DND-41 (cell line): ENCODE results near the gene ZMYND11.

Experiments used
- ATAC-seq: fragments of 200-7000 bp; cut with Tn5 transposase; 3 replicates; pipeline ENCODE4 v1.9.1; 2021; ENCODE audit warnings: low read depth; ENCODE audit not compliant: insufficient read depth
- DNase-seq: peaks from one replicate; pipeline ENCODE4 v3.0.0-alpha.2; 2020
- H2AFZ ChIP-seq: 2 replicates; pipeline ENCODE4 v1.6.0; 2012; ENCODE audit warnings: low read depth, low read length
- H3K27ac ChIP-seq: 2 replicates; pipeline ENCODE4 v1.5.1; 2012; ENCODE audit warnings: low read length, inconsistent platforms
- H3K27me3 ChIP-seq: fragments of 200-600 bp; sonication (generic); 2 replicates; pipeline ENCODE4 v1.6.0; 2012; ENCODE audit warnings: low read length, mild to moderate bottlenecking, inconsistent platforms; ENCODE audit not compliant: insufficient read depth, poor library complexity
- H3K36me3 ChIP-seq: 2 replicates; pipeline ENCODE4 v1.5.1; 2012; ENCODE audit warnings: low read length, inconsistent platforms; ENCODE audit not compliant: insufficient read depth
- H3K4me1 ChIP-seq: 2 replicates; pipeline ENCODE4 v1.5.1; 2012; ENCODE audit warnings: mild to moderate bottlenecking, low read length; ENCODE audit not compliant: insufficient read depth
- H3K4me2 ChIP-seq: 2 replicates; pipeline ENCODE4 v1.6.0; 2012; ENCODE audit warnings: mild to moderate bottlenecking, moderate library complexity, low read length, inconsistent platforms; ENCODE audit not compliant: insufficient read depth
- H3K4me3 ChIP-seq, 2 experiments: fragments of 200-600 bp in 1 of 2; shearing (Covaris generic) in 1 of 2; 2 replicates each; pipeline ENCODE4 v1.5.1; 2012 to 2016; ENCODE audit warnings: inconsistent platforms in 2 of 2, low read length in 2 of 2, mild to moderate bottlenecking in 2 of 2, low read depth in 1 of 2, moderate library complexity in 1 of 2
- H3K79me2 ChIP-seq: 2 replicates; pipeline ENCODE4 v1.6.0; 2012; ENCODE audit warnings: low read length, inconsistent platforms; ENCODE audit not compliant: insufficient read depth
- H3K9ac ChIP-seq: 2 replicates; pipeline ENCODE4 v1.6.0; 2012; ENCODE audit warnings: low read depth, mild to moderate bottlenecking, inconsistent platforms, low read length, moderate library complexity
- H3K9me3 ChIP-seq: 2 replicates; pipeline ENCODE4 v1.5.1; 2012; ENCODE audit warnings: low read length, moderate library complexity, mild to moderate bottlenecking, inconsistent platforms; ENCODE audit not compliant: insufficient read depth, severe bottlenecking
- H4K20me1 ChIP-seq: 2 replicates; pipeline ENCODE4 v1.6.0; 2012; ENCODE audit warnings: low read length; ENCODE audit not compliant: insufficient read depth
- CTCF ChIP-seq: IDR thresholded peaks from 2 replicates; pipeline ENCODE4 v1.5.1; 2012; ENCODE audit warnings: borderline replicate concordance, low read length, moderate library complexity, mild to moderate bottlenecking; ENCODE audit not compliant: poor library complexity, severe bottlenecking; ENCODE audit errors: extremely low read depth
- EZH2 ChIP-seq: IDR thresholded peaks from 3 replicates; pipeline ENCODE4 v1.6.1; 2012; ENCODE audit warnings: borderline replicate concordance, low read depth, mild to moderate bottlenecking, moderate library complexity, low read length, inconsistent platforms; ENCODE audit not compliant: severe bottlenecking

Gene ZMYND11

DNA sequence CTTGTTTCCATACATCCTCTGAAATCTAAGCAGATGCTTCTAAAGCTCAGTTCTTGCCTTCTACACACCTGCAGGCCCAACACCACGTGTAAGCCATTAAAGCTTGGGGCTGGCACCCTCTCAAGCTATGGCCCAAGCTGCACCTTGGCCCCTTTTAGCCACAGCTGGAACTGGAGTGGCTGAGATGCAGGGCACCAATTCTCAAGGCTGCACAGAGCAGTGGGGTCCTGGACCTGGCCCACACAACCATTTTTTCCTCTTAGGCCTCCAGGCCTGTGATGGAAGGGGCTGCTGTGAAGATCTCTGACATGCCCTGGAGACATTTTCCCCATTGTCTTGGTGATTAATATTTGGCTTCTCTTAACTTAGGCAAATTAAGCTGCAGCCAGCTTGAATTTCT lies 38.8 kb upstream of the ZMYND11 start:
- Histone ChIP-seq H3K27me3 (no peaks in the 10 kb centered on the region), H3K27ac (no peak overlapping the region), H3K9me3 (peaks cover 20% of the 10 kb centered on the region), H3K4me1 (no peaks in the 10 kb centered on the region), H2AFZ (no peak overlapping the region), H3K9ac (no peak overlapping the region), H3K4me2 (no peak overlapping the region), H3K4me3 (no peak overlapping the region), H3K79me2 (no peaks in the 10 kb centered on the region), H4K20me1 (no peaks in the 10 kb centered on the region), H3K36me3 (no peaks in the 10 kb centered on the region)
- TF ChIP-seq EZH2 (no peak), CTCF (no peak)
- ATAC-seq (no peak), DNase-seq (no peak)

GRCh38 chr10:104416-104815 lies 30.8 kb upstream of the ZMYND11 start:
- H3K27ac ChIP-seq: no peak overlapping the region
- no peaks in the 10 kb centered on the region for H3K79me2 ChIP-seq

GRCh38 chr10:104862-105565 lies 30.2 kb upstream of the ZMYND11 start:
- Histone ChIP-seq H4K20me1 (no peaks in the 10 kb centered on the region), H3K27me3 (peaks cover 4% of the 10 kb centered on the region), H3K4me1 (no peaks in the 10 kb centered on the region), H3K9me3 (peaks cover 22% of the 10 kb centered on the region), H2AFZ (no peak overlapping the region), H3K4me2 (no peak overlapping the region), H3K9ac (no peak overlapping the region), H3K36me3 (no peaks in the 10 kb centered on the region), H3K79me2 (no peaks in the 10 kb centered on the region), H3K4me3 (no peak overlapping the region), H3K27ac (no peak overlapping the region)
- no peak for ATAC-seq
- TF ChIP-seq EZH2: no peak
- TF ChIP-seq CTCF: no peak
- no peak for DNase-seq

More at GRCh38 chr10:104416-104815, 30.8 kb upstream of the ZMYND11 start:
- no peak overlapping the region for H2AFZ ChIP-seq
- peaks cover 24% of the 10 kb centered on the region for H3K9me3 ChIP-seq
- H3K27me3 ChIP-seq: peaks cover 4% of the 10 kb centered on the region
- H3K36me3 ChIP-seq: no peaks in the 10 kb centered on the region
- H3K4me2 ChIP-seq: no peak overlapping the region
- H3K9ac ChIP-seq: no peak overlapping the region
- no peak for ATAC-seq
- DNase-seq: no peak
- no peak overlapping the region for H3K4me3 ChIP-seq
- no peaks in the 10 kb centered on the region for H4K20me1 ChIP-seq
- no peaks in the 10 kb centered on the region for H3K4me1 ChIP-seq
- TF ChIP-seq EZH2: no peak
- no peak for TF ChIP-seq CTCF
